ENCODE data around the gene TRIM65. TPM values are rescaled to one million over a fixed set of nuclear protein-coding genes. Genes with fewer than 3 reads are reported as not detected.

The TRIM65 gene
- total and polyA plus RNA-seq, 2 of the 13 experiments (the other 11 are each of a cell fraction or from before 2014, with no cell fraction given) = 10.3 to 22.4 TPM

DNA sequence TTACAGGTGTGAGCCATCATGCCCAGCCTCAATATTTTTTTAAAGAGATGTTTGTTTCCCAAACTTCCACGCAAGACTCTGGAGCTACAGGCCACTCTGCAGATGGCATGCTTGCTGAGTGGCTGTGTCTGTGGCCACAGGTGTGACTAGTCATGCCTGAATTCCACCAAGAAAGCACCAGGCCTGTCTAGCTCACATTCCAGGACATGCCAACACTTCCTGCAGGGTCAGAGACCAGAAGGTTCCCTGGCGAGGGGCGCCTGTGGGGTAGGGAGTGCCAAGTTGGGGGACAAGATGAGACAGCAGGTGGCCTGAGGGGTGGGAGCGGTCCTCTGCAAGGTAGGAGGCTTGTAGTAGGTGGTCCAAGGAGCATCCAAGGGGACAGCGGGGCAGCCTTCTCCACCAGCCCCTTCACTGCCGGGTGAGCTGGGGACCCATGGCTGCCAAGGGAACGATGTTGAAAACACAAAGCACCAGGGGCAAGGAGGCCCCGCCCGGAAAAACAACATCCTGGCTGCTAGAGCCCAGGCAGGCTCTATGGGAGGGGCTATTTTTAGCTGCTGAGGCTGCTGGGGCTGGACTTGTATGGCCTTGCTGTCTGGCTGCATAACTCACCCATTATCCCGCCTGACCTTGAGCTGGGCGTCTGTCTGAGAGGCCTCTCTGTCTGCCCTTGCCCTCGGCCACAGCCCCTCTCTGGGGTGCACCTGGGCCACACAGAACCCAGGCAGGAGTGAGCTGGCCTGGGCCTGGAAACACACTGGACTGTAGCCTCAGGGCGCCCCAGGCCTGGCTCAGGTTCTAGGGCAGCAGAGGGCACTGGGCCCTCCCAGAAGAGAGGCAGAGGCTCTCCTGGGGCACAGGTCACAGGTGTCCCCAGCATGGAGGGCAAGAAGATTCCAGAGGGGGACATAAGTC is 24.1 kb downstream of the TRIM65 start (continued):
- TF ChIP-seq, protein P1, sequence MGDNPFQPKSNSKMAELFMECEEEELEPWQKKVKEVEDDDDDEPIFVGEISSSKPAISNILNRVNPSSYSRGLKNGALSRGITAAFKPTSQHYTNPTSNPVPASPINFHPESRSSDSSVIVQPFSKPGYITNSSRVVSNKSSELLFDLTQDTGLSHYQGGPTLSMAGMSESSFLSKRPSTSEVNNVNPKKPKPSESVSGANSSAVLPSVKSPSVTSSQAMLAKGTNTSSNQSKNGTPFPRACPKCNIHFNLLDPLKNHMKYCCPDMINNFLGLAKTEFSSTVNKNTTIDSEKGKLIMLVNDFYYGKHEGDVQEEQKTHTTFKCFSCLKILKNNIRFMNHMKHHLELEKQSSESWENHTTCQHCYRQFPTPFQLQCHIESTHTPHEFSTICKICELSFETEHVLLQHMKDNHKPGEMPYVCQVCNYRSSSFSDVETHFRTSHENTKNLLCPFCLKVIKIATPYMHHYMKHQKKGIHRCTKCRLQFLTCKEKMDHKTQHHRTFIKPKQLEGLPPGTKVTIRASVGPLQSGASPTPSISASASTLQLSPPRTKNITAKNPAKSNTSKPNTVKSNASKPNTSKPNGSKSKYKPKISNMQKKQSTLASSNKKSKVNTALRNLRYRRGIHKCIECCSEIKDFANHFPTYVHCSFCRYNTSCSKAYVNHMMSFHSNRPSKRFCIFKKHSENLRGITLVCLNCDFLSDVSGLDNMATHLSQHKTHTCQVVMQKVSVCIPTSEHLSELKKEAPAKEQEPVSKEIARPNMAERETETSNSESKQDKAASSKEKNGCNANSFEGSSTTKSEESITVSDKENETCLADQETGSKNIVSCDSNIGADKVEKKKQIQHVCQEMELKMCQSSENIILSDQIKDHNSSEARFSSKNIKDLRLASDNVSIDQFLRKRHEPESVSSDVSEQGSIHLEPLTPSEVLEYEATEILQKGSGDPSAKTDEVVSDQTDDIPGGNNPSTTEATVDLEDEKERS (CRISPR knock-in tag; IDR thresholded peaks at IDR 0.05) = peak; percentile 90
- TF ChIP-seq ZNF354B (CRISPR knock-in tag; IDR thresholded peaks at IDR 0.05) = 0 out of 2 replicates have a peak, but pooled peaks have one; percentile 71
- TF ChIP-seq PRMT3 (CRISPR knock-in tag; IDR thresholded peaks at IDR 0.05; ENCODE audit: borderline replicate concordance, low read depth) = peak; percentile 93; the same call in 1 of the 2 replicates
- no peak for TF ChIP-seq ZKSCAN1 (IDR thresholded peaks at IDR 0.05; ENCODE audit: low read length)
- peak; percentile 89; the same call in 1 of the 2 replicates for TF ChIP-seq TP53 (CRISPR knock-in tag; conservative IDR thresholded peaks at IDR 0.05)
- TF ChIP-seq, protein P2, sequence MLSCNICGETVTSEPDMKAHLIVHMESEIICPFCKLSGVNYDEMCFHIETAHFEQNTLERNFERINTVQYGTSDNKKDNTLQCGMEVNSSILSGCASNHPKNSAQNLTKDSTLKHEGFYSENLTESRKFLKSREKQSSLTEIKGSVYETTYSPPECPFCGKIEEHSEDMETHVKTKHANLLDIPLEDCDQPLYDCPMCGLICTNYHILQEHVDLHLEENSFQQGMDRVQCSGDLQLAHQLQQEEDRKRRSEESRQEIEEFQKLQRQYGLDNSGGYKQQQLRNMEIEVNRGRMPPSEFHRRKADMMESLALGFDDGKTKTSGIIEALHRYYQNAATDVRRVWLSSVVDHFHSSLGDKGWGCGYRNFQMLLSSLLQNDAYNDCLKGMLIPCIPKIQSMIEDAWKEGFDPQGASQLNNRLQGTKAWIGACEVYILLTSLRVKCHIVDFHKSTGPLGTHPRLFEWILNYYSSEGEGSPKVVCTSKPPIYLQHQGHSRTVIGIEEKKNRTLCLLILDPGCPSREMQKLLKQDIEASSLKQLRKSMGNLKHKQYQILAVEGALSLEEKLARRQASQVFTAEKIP (CRISPR knock-in tag; IDR thresholded peaks at IDR 0.05; ENCODE audit: borderline replicate concordance) = no peak
- peak; percentile 88; the same call in 1 of the 2 replicates for TF ChIP-seq ZNF746 (CRISPR knock-in tag; IDR thresholded peaks at IDR 0.05)
- TF ChIP-seq HNRNPUL1 (IDR thresholded peaks at IDR 0.05; ENCODE audit: low read depth, low read length) = no peak
- TF ChIP-seq PHF5A (CRISPR knock-in tag; IDR thresholded peaks at IDR 0.05; ENCODE audit: low read depth, unreplicated experiment) = peak; percentile 93
- peak; percentile 94 for TF ChIP-seq BORCS8-MEF2B (CRISPR knock-in tag; IDR thresholded peaks at IDR 0.05)
- 0 out of 2 replicates have a peak, but pooled peaks have one; percentile 27 for TF ChIP-seq ZNF124 (CRISPR knock-in tag; IDR thresholded peaks at IDR 0.05)
- TF ChIP-seq GATA4 (IDR thresholded peaks at IDR 0.05; ENCODE audit: borderline replicate concordance, low read depth) = peak; percentile 32; the same call in 1 of the 2 replicates
- TF ChIP-seq RAD21 (CRISPR knock-in tag; IDR thresholded peaks at IDR 0.05) = peak; percentile 68
- peak; percentile 59; the same call in 1 of the 2 replicates for TF ChIP-seq KDM5B (CRISPR knock-in tag; IDR thresholded peaks at IDR 0.05; ENCODE audit: borderline replicate concordance)
- TF ChIP-seq RFXANK (CRISPR knock-in tag; IDR thresholded peaks at IDR 0.05) = no peak; the same call in 1 of the 2 replicates
- no peak for TF ChIP-seq MAFG (CRISPR knock-in tag; IDR thresholded peaks at IDR 0.05)
- TF ChIP-seq, protein P3, sequence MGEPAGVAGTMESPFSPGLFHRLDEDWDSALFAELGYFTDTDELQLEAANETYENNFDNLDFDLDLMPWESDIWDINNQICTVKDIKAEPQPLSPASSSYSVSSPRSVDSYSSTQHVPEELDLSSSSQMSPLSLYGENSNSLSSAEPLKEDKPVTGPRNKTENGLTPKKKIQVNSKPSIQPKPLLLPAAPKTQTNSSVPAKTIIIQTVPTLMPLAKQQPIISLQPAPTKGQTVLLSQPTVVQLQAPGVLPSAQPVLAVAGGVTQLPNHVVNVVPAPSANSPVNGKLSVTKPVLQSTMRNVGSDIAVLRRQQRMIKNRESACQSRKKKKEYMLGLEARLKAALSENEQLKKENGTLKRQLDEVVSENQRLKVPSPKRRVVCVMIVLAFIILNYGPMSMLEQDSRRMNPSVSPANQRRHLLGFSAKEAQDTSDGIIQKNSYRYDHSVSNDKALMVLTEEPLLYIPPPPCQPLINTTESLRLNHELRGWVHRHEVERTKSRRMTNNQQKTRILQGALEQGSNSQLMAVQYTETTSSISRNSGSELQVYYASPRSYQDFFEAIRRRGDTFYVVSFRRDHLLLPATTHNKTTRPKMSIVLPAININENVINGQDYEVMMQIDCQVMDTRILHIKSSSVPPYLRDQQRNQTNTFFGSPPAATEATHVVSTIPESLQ (CRISPR knock-in tag; conservative IDR thresholded peaks at IDR 0.05) = no peak
- TF ChIP-seq, protein P4, sequence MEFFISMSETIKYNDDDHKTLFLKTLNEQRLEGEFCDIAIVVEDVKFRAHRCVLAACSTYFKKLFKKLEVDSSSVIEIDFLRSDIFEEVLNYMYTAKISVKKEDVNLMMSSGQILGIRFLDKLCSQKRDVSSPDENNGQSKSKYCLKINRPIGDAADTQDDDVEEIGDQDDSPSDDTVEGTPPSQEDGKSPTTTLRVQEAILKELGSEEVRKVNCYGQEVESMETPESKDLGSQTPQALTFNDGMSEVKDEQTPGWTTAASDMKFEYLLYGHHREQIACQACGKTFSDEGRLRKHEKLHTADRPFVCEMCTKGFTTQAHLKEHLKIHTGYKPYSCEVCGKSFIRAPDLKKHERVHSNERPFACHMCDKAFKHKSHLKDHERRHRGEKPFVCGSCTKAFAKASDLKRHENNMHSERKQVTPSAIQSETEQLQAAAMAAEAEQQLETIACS (CRISPR knock-in tag; IDR thresholded peaks at IDR 0.05) = peak; percentile 48; the same call in 1 of the 2 replicates

All from HepG2 (cell line).